HEK293T (cell line): Measurements from ENCODE around the gene UBE2D1.

ENCODE experiments used
- L3MBTL2 ChIP-seq: fragments of 450-650 bp; conservative IDR thresholded peaks from 2 replicates; pipeline ENCODE4 v1.6.1; 2016; ENCODE audit warnings: mild to moderate bottlenecking
- SP1 ChIP-seq: fragments of 450-650 bp; IDR thresholded peaks from 2 replicates; pipeline ENCODE4 v1.6.1; 2017
- ZNF384 ChIP-seq: fragments of 450-650 bp; IDR thresholded peaks from 2 replicates; pipeline ENCODE4 v1.6.1; 2016

- TF ChIP-seq ZNF384 (no peak), L3MBTL2 (no peak), SP1 (no peak)
Observed at GRCh38 chr10:58362027-58362789, 27.4 kb downstream of the UBE2D1 start.
